Activated T-cell treated with anti-CD3 and anti-CD28 coated beads, Interleukin-2, amount 50 U/mL, for 1 hour (primary cell): ENCODE measurements around the gene FXYD2.
A peak's percentile ranks its signal among the peaks of the same experiment; 100 is the strongest.
"Not testable (repeated sequence)": the region's sequence is repeated elsewhere in the genome, so short reads cannot be mapped to it uniquely, and the experiment has no call there.

Source experiments
- DNase-seq: peaks from one replicate; pipeline ENCODE4 v3.0.0-alpha.2; 2020

FXYD2 gene

GRCh38 chr11:117819096-117820040 lies 5.2 kb downstream of the FXYD2 start:
- no peak for DNase-seq

- DNase-seq: no peak
Observed at GRCh38 chr11:117818041-117818873, 6.3 kb downstream of the FXYD2 start.

- peak; percentile 88 for DNase-seq
Observed at GRCh38 chr11:117817368-117818040, 7.0 kb downstream of the FXYD2 start.

GRCh38 chr11:117816846-117817367 lies 7.6 kb downstream of the FXYD2 start:
- DNase-seq: no peak

DNA sequence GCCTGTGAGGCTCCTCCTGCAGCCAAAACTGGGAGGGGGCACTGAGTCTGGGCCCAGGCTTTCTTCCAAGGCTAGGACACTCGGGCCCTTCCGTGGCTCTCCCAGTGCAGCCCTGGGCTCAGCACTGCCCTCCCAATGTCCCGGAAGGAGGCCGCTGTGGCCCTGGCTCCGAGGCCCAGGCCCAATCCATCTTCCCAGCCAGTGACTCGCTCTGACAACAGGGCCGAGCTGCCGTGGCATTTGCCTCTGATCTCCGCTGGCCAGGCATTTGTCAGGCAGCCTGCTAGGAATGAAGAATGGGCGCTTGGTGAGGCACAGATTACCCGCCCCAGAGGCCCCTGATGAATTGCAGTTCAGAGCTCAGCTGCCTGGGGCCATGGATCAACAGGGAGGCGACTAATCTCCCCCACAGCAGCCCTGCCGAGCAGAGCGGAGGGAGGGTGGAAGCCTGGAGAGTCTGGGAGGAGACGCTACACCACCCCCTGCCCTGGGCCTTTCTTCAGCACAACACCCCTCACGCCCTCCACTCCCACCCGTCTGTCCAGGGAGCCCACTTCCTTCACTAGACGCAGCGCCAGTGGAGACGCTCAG lies 8.3 kb downstream of the FXYD2 start:
- no peak for DNase-seq

GRCh38 chr11:117815262-117815803 lies 9.2 kb downstream of the FXYD2 start:
- peak; percentile 66 for DNase-seq

DNA sequence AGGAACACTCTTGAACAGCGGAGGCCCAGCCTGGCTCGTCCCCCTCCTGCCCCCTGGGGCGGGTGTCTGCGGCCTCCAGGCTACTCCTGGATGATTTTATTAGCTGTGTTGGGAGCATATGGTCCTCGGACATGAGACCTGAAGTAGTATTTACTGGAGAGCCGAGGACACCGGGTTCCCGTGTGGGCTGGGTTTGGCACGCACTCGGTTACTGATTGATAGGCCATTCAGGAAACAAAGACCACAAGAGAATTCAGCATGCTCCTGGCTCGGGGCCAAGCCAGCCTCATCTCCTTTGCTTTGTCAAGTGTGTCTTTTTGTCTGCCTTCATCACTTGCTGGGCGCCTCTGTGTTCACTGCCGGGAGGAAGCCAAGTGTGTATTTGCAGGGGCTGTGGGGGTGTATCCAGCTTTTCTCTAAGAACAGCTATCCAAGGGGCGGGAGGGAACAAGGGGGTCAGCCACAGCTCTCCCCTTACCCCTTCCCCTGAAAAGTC lies 9.7 kb downstream of the FXYD2 start:
- peak; percentile 79 for DNase-seq

- no peak for DNase-seq
Observed at GRCh38 chr11:117814204-117814765, 10.3 kb downstream of the FXYD2 start.

DNA sequence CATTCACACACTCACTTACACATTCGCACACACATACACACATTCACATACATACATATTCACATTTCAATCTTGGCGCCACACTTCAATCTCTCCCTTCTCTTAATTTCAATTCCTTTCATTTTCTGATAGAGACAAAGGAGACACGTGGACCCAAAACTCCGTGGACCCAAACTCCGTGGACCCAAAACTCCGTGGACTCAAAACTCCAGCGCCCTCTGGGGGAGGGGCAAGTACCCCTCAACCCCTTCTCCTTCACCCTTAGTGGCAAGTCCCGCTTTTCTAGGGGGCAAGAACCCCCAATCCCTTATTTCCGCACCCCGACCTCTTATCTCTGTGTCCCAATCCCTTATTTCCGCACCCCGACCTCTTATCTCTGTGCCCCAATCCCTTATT lies 14.5 kb downstream of the FXYD2 start:
- DNase-seq: not testable (repeated sequence)

- peak; percentile 50 for DNase-seq
Observed at GRCh38 chr11:117809236-117810055, 15.1 kb downstream of the FXYD2 start.

DNA sequence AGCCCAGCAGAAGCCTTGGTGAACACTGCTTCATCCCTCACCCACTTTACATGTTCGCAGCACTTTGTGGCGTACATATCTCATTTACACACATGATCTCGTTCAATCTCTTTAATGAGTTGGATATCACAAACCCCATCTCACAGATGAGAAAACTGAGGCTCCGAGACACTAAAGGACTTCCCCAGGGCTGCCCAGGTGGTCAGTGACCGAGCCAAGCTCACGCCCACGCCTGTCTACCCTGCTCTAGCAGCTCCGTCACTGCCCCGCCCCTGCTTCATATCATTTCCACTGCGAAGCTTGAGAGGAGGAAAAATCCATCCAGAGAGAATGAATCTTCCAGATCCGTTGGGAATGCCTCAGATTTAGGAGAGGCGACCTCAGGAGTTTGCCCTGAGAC lies 15.8 kb downstream of the FXYD2 start:
- no peak for DNase-seq

DNA sequence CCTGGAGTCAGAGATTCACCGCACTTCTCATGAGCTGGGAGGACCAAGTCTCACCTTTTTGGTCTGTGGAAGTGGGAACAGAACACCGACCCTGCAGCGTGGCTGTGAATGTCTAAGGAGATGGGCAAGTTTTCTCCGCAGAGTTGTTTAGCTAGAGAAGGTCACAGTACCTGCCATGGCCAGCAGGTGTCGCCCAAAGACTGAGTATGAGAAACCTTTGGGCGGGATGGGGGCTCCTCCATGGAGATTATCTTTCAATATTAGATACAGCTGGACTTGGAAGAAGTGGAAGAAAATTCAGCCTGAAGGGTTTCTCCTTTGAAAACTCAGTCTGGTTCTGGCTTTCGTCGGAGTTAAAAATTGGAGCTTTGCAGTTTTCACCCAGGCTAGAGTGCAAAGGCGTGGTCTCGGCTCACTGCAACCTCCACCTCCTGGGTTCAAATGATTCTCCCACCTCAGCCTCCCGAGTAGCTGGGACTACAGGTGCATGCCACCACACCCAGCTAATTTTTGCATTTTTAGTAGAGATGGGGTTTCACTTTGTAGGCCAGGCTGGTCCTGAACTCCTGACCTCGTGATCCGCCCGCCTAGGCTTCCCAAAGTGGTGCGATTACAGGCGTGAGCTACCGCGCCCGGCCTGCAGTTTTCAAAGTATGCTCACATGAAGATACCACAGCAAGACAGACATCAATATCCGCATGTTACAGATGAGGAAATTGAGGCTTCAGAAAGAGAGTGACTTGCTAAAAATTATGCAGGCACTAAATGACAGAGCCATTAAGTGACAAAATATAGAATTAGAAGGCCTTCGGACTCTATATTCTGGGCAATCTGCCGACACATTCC lies 16.8 kb downstream of the FXYD2 start:
- DNase-seq: peak; percentile 76

DNA sequence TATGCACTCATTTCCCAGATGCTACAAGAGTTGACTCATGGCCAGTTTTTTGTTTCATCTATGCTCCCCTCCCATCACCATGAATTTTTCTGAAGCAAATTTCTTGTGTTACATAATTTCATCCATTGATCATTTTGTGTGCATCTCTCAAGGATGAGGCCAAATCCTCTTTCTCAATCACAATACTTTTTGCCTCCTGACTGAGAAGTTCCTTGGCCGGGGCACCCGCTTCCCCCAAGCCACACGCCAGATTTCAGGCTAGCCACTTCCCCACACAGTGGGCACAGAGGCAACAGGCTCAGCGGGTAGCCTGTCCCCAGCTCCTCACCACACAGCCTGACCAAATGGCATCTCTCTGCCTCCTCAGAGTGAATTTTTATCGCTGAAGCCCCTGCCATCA lies 17.7 kb downstream of the FXYD2 start:
- no peak for DNase-seq

GRCh38 chr11:117805045-117805444 lies 19.5 kb downstream of the FXYD2 start:
- no peak for DNase-seq

GRCh38 chr11:117803896-117804295 lies 20.6 kb downstream of the FXYD2 start:
- DNase-seq: no peak

DNA sequence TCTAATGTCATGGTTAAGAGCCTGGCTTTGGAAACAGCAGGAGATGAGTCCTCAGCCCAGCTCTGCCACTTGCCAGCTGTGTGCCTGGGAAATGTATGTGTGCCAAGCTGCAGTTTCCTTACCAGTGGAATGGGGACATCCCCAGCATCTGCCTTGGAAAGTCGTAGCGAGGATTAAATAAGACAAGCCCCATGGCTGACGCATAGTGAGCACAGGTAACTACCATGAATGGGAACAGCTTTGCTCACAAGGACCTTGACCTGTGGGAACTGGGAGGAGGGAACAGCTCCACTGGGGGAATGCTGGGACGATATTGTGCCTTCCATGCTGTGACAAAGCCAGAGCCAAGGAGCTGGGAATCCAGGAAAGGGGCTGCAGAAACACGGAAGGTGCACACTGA lies 24.9 kb downstream of the FXYD2 start:
- no peak for DNase-seq

DNA sequence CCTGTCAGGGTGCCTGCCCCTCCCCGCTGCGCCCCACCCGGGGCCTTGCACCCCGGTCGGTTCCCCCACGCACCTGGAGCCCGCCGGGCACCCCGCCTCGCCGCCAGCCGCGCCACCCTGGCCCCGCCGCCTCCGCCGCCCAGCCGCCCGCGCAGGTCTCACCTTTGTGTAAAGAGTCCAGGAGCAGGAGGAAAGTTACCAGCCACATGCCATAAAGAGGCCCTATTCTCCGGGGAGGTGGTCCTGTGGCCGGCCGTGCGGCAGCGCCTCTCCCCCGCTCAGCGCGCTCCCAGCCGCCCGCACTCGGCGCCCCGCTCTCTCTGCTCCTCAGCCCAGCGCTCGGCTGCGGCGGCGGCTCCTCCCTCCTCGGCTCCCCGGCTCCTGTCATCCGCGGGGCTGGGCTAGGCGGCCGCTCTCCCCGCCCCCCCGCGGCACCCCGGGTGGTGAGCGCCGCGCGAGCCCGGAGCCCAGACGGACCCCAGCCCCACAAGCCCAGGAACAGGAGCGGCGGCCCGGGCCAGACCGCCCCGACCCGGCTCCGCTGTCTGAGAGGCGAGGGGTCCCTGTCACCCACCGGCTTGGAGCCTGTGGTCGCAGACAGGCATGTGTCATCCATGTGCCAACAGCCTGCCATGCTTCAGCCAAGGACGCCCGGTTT lies 27.5 kb downstream of the FXYD2 start, which contains the start of gene DSCAML1:
TSS of gene DSCAML1 (minus strand) at position 345 of the 658 bp plus-strand sequence. CDS start at position 208, 137 bp downstream.
- peak; percentile 54 for DNase-seq

DNA sequence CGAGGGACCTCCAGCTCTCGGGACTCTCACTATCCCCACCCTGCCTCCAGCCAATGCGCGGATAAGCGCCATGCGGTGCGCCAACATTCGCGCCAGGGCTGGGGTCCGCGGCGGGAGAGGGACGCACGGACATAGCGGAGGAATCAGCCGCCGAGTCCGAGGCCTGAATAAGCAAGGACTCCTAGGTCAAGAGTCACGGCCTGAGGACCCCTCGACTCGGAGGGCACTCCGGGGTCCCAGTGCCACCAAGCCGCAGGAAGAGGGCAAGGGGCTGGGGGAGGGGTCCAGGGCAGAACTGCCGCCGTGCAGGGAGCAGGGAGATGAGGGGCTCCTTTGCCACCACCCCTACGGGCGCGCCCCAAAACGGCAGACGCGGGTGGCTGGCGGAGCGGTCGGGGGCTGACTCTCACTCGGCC lies 28.1 kb downstream of the FXYD2 start:
- DNase-seq: no peak
